PC-9 (cell line): ENCODE data around the gene FASN. TPM values are rescaled to one million over a fixed set of nuclear protein-coding genes. Genes with fewer than 3 reads are reported as not detected.

Experiments used
- BruUV-seq: library from RNA; stranded (reverse); fragments of 400-500 nt; replicated peaks from 2 replicates; lab custom pipeline; 2021; lab: Mats Ljungman, UMichigan
- CTCF ChIA-PET: fragments of 300-600 bp; sonication (Branson Sonifier 250); formaldehyde crosslinking; loops from one replicate; lab custom pipeline; 2022; ENCODE audit warnings: antibody characterized with exemption; lab: Charles Lee
- POLR2A ChIA-PET: fragments of 300-600 bp; sonication (Branson Sonifier 250); formaldehyde crosslinking; loops from one replicate; lab custom pipeline; 2022; ENCODE audit warnings: antibody characterized with exemption; ENCODE audit not compliant: unreplicated experiment; lab: Charles Lee
- DNase-seq, 2 experiments: peaks; one replicate each; pipeline versions ENCODE4 v3.0.0 to v3.0.0-alpha.2; 2015 to 2022; ENCODE audit warnings: mixed read lengths in 1 of 2
- H2AFZ ChIP-seq: fragments of 200-600 bp; sonication (generic); 2 replicates; pipeline ENCODE4 v1.8.1; 2017; ENCODE audit warnings: antibody characterized with exemption
- H3F3A ChIP-seq: fragments of 200-600 bp; sonication (generic); 2 replicates; pipeline ENCODE4 v1.8.1; 2017; ENCODE audit warnings: antibody characterized with exemption, mild to moderate bottlenecking, low read depth; ENCODE audit not compliant: insufficient read depth
- H3K27ac ChIP-seq: fragments of 200-600 bp; sonication (generic); 2 replicates; pipeline ENCODE4 v1.6.1; 2016; ENCODE audit warnings: mixed run types
- H3K27me3 ChIP-seq: fragments of 200-600 bp; sonication (generic); 2 replicates; pipeline ENCODE4 v1.6.1; 2016; ENCODE audit warnings: low read depth, mixed run types; ENCODE audit not compliant: insufficient read depth
- H3K36me3 ChIP-seq: fragments of 200-600 bp; sonication (generic); 2 replicates; pipeline ENCODE4 v1.6.1; 2016; ENCODE audit warnings: low read depth, mixed run types
- H3K4me1 ChIP-seq: fragments of 200-600 bp; sonication (generic); replicated peaks from 2 replicates; pipeline ENCODE4 v1.6.1; 2016; ENCODE audit warnings: mixed run types; ENCODE audit not compliant: insufficient read depth
- H3K4me2 ChIP-seq: fragments of 200-600 bp; sonication (generic); 2 replicates; pipeline ENCODE4 v1.6.1; 2017; ENCODE audit warnings: mixed run types
- H3K4me3 ChIP-seq: fragments of 200-600 bp; sonication (generic); 2 replicates; pipeline ENCODE4 v1.6.1; 2016; ENCODE audit warnings: mixed run types
- H3K79me2 ChIP-seq: fragments of 200-600 bp; sonication (generic); 2 replicates; pipeline ENCODE4 v1.6.1; 2017; ENCODE audit warnings: low read depth, mixed run types
- H3K9me2 ChIP-seq: fragments of 200-600 bp; sonication (generic); 2 replicates; pipeline ENCODE4 v1.8.1; 2017; ENCODE audit warnings: mild to moderate bottlenecking; ENCODE audit not compliant: insufficient read depth
- H3K9me3 ChIP-seq: fragments of 200-600 bp; sonication (generic); 2 replicates; pipeline ENCODE4 v1.8.1; 2016; ENCODE audit warnings: low read depth; ENCODE audit not compliant: insufficient read depth
- H4K20me1 ChIP-seq: fragments of 200-600 bp; sonication (generic); 2 replicates; pipeline ENCODE4 v1.8.1; 2017; ENCODE audit not compliant: insufficient read depth
- EZH2 ChIP-seq: fragments of 200-600 bp; sonication (generic); IDR thresholded peaks from 2 replicates; pipeline ENCODE4 v1.8.0; 2017; ENCODE audit warnings: antibody characterized with exemption, low read depth
- intact Hi-C: fragments of 100-400 bp; cut with micrococcal nuclease; formaldehyde crosslinking; loops from one replicate; pipeline ENCODE4 v1.10.0; 2022; ENCODE audit not compliant: unreplicated experiment
- total RNA-seq: library from RNA; stranded (reverse); gene quantifications from 2 replicates; pipeline ENCODE4 v1.2.3, GENCODE V29; 2021
- TF ChIP-seq, protein P1 (sequence below): fragments of 200-600 bp; sonication (generic); conservative IDR thresholded peaks from 2 replicates; pipeline ENCODE4 v1.6.1; 2017; ENCODE audit warnings: mixed run types, antibody characterized with exemption, mild to moderate bottlenecking, moderate library complexity

The FASN gene
- total RNA-seq, 1 experiment from 2014 or later: 658 TPM

DNA sequence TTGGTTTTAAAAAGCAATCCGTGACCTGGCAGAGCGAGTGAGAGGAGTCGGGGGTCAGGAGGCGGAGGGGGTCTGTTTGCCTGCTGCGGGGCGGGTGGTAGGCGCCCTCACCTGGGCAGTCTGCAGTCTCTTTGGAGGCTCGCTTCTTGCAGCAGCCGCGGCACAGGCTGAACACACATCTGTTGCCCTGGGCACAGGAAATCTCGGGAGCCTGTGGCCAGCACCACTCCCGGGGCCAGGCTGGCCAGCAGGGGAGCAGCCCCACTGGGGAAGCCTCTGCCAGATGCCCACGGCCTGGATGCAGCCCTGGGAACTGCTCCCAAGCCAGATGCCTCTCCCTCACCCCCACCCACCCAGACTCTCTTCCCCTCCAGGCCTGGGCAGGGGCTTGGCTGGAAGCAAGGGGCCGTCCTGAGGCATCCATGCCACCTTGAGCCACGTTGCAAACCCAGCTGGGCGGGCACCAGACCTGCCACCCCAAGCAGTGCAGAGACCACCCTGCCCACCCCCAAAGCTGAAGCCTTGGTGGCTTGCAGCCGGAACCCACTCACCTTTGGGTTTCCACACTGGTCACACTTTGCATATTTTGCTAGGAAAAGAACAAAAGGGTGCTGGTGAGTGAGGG lies 39.7 kb downstream of the FASN start:
- no peaks in the 10 kb centered on the region for H3K79me2 ChIP-seq
- intact Hi-C loops: no loop called here
- H3K27me3 ChIP-seq: no peaks in the 10 kb centered on the region
- no peaks in the 10 kb centered on the region for H3K4me1 ChIP-seq
- DNase-seq: no peak
- TF ChIP-seq, protein P1, sequence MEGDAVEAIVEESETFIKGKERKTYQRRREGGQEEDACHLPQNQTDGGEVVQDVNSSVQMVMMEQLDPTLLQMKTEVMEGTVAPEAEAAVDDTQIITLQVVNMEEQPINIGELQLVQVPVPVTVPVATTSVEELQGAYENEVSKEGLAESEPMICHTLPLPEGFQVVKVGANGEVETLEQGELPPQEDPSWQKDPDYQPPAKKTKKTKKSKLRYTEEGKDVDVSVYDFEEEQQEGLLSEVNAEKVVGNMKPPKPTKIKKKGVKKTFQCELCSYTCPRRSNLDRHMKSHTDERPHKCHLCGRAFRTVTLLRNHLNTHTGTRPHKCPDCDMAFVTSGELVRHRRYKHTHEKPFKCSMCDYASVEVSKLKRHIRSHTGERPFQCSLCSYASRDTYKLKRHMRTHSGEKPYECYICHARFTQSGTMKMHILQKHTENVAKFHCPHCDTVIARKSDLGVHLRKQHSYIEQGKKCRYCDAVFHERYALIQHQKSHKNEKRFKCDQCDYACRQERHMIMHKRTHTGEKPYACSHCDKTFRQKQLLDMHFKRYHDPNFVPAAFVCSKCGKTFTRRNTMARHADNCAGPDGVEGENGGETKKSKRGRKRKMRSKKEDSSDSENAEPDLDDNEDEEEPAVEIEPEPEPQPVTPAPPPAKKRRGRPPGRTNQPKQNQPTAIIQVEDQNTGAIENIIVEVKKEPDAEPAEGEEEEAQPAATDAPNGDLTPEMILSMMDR: no peak
- TF ChIP-seq EZH2: no peak
- H3K27ac ChIP-seq: no peak overlapping the region
- H3K4me2 ChIP-seq: no peak overlapping the region
- ChIA-PET POLR2A (no interaction called here), CTCF (no interaction called here)
- no peaks in the 10 kb centered on the region for H3K9me3 ChIP-seq
- no peak overlapping the region for H3K4me3 ChIP-seq
- H3K9me2 ChIP-seq: no peaks in the 10 kb centered on the region
- no TSS peak for BruUV-seq
- no peaks in the 10 kb centered on the region for H3K36me3 ChIP-seq
- H2AFZ ChIP-seq: no peak overlapping the region
- no peaks in the 10 kb centered on the region for H3F3A ChIP-seq
- no peaks in the 10 kb centered on the region for H4K20me1 ChIP-seq

- Histone ChIP-seq H2AFZ (no peak overlapping the region), H3K27ac (no peak overlapping the region), H3K9me3 (no peaks in the 10 kb centered on the region), H4K20me1 (no peaks in the 10 kb centered on the region), H3K4me3 (no peak overlapping the region), H3K9me2 (no peaks in the 10 kb centered on the region), H3K4me2 (no peak overlapping the region), H3K4me1 (no peaks in the 10 kb centered on the region), H3F3A (no peaks in the 10 kb centered on the region), H3K36me3 (no peaks in the 10 kb centered on the region), H3K27me3 (no peaks in the 10 kb centered on the region), H3K79me2 (peaks cover 13% of the 10 kb centered on the region)
- intact Hi-C loops: no loop called here
- ChIA-PET POLR2A (no interaction called here), CTCF (no interaction called here)
- no peak for DNase-seq
- no peak for TF ChIP-seq EZH2
- TF ChIP-seq, protein P1: no peak
- TSS peak; percentile 20 for BruUV-seq
Observed at GRCh38 chr17:82056729-82057621, 41.1 kb downstream of the FASN start.

GRCh38 chr17:82055965-82056728 lies 41.9 kb downstream of the FASN start:
- no peaks in the 10 kb centered on the region for H3K27me3 ChIP-seq
- no peak for DNase-seq
- no peak overlapping the region for H2AFZ ChIP-seq
- H3K27ac ChIP-seq: no peak overlapping the region
- no peak overlapping the region for H3K4me3 ChIP-seq
- POLR2A ChIA-PET: no interaction called here
- H4K20me1 ChIP-seq: no peaks in the 10 kb centered on the region
- TF ChIP-seq, protein P1: no peak
- no peak for TF ChIP-seq EZH2
- intact Hi-C loops: no loop called here
- no peaks in the 10 kb centered on the region for H3K9me2 ChIP-seq
- H3K79me2 ChIP-seq: peaks cover 13% of the 10 kb centered on the region
- no peak overlapping the region for H3K4me2 ChIP-seq
- CTCF ChIA-PET: no interaction called here
- H3K9me3 ChIP-seq: no peaks in the 10 kb centered on the region
- H3K36me3 ChIP-seq: no peaks in the 10 kb centered on the region
- H3F3A ChIP-seq: no peaks in the 10 kb centered on the region
- no peaks in the 10 kb centered on the region for H3K4me1 ChIP-seq
- no TSS peak for BruUV-seq
